NCI-H2029 (cell line): ENCODE data around the gene ARFGEF3.
"Not testable (repeated sequence)": the region's sequence is repeated elsewhere in the genome, so short reads cannot be mapped to it uniquely, and the experiment has no call there.

ENCODE experiments used
- DNase-seq: peaks from one replicate; lab custom pipeline; 2025; lab: John Stamatoyannopoulos, UW

Gene ARFGEF3, protein sequence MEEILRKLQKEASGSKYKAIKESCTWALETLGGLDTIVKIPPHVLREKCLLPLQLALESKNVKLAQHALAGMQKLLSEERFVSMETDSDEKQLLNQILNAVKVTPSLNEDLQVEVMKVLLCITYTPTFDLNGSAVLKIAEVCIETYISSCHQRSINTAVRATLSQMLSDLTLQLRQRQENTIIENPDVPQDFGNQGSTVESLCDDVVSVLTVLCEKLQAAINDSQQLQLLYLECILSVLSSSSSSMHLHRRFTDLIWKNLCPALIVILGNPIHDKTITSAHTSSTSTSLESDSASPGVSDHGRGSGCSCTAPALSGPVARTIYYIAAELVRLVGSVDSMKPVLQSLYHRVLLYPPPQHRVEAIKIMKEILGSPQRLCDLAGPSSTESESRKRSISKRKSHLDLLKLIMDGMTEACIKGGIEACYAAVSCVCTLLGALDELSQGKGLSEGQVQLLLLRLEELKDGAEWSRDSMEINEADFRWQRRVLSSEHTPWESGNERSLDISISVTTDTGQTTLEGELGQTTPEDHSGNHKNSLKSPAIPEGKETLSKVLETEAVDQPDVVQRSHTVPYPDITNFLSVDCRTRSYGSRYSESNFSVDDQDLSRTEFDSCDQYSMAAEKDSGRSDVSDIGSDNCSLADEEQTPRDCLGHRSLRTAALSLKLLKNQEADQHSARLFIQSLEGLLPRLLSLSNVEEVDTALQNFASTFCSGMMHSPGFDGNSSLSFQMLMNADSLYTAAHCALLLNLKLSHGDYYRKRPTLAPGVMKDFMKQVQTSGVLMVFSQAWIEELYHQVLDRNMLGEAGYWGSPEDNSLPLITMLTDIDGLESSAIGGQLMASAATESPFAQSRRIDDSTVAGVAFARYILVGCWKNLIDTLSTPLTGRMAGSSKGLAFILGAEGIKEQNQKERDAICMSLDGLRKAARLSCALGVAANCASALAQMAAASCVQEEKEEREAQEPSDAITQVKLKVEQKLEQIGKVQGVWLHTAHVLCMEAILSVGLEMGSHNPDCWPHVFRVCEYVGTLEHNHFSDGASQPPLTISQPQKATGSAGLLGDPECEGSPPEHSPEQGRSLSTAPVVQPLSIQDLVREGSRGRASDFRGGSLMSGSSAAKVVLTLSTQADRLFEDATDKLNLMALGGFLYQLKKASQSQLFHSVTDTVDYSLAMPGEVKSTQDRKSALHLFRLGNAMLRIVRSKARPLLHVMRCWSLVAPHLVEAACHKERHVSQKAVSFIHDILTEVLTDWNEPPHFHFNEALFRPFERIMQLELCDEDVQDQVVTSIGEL (N-terminal part only)

DNA sequence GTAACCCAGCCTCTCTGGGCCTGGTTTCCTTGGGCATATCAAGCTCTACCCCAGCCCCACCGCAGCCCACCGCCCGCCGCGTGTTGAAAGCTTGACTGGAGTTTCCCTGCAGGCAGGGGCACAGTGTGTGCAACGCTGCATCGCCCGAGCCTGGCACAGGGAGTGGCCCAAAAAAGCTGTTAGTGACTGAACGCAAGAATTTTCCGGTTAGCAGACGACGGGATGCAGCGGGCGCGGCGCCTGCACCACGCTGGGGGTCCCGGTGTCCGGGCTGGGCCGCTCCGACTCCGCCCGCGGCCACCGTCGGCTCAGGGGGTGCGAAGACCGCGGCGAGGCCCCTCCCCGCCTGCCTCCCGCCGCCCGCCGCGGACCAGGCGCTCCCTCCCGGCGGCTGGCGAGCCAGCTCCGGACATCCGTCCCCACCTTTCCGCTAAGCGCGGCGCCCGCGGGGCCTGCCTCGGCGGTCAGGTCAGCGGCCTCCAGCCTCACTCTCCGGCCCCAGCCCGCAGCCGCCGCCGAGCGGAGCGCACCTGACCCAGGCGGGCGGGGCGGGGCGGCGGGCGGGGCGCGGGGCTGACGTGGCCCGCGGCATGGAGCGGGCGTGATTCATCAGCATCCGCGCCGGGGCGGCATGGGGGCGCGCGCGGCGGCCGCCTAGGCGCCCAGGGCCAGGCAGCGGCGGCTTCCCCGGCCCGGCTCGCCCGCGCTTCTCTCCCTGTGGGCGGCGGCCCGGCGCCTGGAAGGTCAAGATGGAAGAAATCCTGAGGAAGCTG is at the start of gene ARFGEF3:
ARFGEF3 (plus strand) TSS at position 602 of the 773 bp plus-strand sequence; CDS start at position 750, 148 bp downstream.
- peak; percentile 10 for DNase-seq

DNA sequence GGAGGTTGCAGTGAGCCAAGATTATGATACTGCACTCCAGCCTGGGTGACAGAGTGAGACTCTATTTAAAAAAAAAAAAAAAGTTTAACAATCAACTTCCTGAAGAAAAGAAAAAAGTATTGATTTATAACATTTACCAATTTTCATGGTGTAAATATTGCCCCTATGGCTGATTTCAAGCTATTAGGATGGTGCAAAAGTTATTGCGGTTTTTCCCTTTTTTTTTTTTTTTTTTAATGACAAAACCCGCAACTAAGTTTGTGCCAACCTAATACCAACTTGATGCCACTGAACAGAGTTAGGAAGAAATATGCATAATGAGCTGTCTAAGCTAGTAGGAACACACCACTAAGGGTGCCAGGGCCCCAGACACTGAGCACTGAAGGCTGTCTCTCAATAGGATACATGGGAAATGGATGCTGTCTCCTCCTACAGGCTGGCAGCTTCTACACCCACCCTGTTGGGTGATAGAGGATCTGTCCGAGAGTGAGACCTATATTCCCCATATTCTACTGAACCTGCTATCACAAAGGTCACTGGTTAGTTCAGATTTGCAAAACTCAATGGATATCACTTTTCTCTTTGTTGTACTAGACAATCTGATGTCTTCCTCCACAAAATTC is 48.0 kb upstream of the ARFGEF3 start:
- no peak for DNase-seq

DNA sequence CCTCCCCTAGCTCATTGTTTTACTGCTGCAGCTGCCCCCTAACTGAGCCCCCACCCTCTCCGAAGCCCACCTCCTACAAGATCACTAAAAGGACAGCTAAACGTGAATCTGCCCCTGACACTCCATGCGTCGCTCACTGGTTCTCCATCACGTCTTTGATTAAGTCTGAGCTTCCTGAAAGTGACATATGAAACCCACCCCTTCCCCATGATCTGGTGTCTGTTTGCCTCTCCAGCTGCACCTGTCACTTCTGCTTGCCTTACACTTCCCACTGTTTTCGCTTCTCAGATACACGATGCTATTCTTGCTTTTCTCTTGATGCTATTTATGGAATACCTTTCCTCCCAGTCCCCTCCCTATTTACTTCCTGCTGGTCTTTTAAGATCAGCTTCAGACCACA is 46.5 kb upstream of the ARFGEF3 start:
- DNase-seq, result no peak

DNA sequence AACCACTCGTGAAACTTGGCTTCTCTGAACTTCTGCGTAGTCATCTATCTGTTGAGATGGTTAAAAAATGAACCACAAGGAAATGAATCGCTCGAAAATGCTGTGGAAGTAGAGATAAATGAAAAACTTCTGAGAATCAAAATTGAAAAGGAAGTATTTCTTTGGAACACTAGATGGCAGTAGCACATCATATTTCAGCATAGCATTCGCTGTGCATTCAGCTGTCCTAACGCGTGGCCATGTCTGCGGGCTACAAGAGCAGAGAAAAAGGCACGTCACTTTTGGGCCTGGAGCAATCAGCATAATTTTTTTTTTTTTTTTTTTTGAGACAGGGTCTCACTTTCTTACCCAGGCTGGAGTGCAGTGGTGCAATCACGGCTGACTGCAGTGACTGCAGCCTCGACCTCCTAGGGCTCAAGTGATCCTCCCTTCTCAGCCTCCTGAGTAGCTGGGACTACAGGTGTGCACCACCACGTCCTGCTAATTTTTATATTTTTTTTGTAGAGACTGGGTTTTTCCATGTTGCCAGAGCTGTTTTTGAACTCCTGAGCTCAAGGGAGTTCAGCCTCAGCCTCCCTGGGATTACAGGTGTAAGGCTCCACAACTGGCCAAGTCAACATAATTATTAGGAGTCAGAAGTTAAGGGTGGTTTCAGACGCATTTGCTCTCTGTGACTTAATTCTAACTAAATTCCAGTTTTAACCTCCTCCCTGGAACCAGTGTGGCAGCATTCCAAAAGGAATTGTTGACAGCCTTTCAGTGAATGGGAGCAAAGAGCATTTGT is 45.7 kb upstream of the ARFGEF3 start:
- DNase-seq, result peak; percentile 15

DNA sequence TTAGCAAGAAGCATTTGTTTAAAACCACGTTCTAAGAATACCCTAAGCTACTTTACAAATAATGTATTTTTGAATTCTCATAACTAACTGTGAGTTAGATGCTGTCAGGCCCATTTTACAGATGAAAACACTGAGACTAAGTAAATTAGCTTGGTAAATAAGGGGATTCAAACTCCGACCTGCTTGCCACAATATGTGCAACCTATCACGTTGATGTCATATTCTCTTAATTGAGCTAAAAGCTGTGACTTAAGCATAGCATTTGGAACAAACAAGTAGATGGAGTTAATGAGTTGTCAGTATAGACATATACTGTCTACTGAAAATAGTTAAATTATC is 45.1 kb upstream of the ARFGEF3 start:
- no peak for DNase-seq

DNA sequence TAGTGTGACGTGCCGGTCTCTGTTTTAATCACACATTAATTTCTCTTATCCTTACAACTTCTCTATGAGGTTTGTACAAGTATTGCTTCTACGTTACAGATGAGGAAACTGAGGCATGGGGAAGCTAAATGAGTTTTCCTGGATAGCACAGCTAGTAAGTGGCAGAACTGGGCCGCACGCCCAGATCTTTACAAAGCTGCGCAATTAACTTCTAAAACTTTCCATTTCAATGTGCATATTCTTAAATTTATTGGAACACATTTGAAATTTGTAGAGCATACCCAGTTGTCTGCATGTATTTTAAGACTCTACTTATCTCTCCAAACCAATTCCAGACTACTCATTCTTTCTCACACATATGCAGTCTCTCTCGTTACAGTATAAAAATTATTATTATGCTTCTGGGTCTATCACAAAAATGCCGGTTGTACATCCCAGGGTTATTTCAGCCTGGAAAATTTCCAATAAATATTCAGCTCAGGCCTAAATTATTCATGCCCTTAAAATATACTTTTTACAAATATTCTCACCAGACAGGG is 44.3 kb upstream of the ARFGEF3 start:
- DNase-seq, result no peak

DNA sequence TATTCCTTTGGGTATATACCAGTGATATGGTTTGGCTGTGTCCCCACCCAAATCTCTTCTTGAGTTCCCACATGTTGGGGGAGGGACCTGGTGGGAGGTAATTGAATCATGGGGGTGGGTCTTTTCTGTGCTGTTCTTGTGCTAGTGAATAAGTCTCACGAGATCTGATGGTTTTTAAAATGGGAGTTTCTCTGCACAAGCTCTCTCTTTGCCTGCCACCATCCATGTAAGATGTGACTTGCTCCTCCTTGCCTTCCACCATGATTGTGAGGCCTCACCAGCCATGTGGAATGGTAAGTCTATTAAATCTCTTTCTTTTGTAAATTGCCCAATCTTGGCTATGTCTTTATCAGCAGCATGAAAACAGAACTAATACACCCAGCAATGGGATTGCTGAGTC is 42.5 kb upstream of the ARFGEF3 start:
- DNase-seq, result not testable (repeated sequence)

DNA sequence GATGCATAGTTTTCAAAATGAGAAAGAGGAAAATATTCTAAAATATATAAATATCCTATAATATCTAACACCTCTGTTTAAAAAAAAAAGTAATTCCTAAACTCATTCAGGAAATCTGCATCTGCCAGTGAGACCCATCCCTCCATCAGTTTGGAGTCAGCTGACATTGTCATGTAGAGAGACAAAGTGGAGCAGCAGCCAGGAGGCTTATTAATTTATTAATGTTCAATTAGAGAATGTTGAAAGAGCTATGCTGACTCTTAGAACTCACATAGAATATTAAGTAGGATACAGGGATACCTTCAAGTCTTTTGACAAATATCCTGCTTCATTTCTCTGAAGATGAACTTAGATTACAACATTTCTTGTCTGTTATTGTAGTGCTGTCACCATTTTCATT is 41.8 kb upstream of the ARFGEF3 start:
- no peak for DNase-seq

DNA sequence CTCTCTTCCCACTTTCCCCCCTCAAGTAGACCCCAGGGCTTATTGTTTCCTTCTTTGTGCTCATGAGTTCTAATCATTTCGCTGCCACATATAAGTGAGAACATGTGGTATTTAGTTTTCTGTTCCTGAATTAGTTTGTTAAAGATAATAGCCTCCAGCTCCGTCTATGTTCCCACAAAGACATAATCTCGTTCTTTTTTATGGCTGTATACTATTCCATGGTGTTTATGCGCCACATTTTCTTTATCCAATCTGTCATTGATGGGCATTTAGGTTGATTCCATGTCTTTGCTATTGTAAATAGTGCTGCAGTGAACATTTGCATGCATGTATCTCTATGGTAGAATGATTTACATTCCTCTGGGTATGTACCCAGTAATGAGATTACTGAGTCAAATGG is 37.6 kb upstream of the ARFGEF3 start:
- DNase-seq, result no peak

DNA sequence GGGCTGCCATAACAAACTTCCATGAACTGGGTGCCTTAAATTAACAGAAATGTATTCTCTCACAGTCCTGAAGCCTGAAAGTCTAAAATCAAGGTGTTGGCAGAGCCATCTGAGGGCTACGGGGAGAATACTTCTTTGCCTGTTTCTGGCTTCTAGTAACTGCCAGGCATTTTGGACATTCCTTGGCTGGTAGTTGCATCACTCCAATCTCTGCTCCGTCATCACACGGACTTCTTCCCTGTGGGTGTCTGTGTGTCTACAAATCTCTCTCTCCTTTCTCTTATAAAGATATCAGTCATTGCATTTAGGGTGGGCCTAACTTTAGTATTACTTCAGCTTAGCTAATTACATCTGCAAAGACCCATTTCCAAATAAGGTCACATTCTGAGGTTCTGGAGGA is 33.6 kb upstream of the ARFGEF3 start:
- DNase-seq, result no peak

DNA sequence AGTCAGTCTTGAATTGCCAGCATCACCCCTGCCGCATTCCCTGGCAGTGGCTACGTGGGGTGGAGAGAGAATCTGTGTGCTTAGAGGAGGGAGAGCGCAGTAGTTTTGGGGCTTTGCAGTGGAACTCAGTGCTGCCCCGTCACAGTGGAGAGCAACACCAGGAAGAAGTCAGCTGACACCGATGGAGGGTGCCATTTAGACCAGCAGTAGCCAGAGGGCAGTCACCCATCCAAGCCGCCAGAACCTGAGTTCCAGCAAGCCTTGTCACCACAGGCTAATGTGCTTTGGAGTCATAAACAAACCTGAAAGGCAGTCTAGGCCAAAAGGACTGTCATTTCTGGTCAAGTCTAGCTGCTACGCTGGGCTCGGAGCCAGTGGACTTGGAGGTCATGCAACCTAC is 32.5 kb upstream of the ARFGEF3 start:
- DNase-seq, result no peak

DNA sequence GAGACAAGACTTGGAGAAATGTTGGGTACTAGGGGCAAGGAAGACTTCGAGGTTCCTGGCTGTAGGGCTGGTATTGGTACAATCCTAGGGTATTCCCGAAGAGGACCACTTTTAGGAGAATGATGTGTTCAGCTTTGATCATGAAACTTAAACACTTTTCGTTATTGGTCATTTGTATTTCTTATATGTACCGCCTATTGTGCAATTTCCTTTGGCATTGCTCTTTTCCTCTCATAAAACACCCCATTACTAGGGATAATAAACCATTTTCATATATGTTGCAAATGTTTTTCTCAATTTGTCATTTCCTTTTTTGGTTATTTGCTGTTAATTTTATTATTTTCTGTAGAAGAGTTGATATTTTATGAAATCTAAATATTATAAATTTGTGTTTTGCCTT is 18.9 kb upstream of the ARFGEF3 start:
- no peak for DNase-seq

DNA sequence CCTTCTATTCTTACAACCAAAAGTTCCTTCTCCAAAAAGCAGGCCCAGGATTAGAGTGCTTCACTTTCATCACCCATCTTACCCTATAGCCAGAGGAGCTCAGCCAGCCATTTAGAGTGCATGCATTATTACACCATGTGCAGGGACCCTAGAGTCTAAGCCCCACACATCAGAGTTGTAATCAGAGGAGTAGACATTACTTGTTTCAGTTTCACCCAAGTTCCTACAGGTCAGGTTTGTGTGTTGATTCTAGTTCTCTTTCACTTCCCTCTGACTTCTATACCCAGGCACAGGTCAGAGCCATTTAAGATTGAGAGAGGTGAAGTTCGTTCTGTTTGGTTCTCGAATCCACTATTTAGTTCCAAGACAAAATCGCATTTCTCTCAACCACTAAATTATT is 16.3 kb upstream of the ARFGEF3 start:
- no peak for DNase-seq

DNA sequence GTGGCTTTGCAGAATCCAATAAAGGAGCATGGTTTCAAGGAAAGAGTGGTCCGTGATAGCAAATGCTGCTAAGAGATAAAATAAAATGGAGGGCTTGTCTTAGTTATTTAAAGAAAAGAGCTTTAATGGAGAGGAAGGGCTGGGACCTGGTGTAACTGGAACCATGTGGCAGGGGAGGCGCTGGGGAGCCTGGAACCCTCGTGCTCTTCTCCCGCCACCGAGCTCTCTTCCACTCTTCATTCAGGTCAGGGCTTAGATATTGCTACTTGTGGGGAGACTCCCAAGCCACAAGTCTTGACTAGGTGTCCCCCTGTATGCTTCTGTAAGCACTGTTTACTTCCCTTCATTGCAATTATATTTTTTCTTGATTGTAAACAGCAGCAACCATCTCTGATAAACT is 15.2 kb upstream of the ARFGEF3 start:
- DNase-seq, result no peak

DNA sequence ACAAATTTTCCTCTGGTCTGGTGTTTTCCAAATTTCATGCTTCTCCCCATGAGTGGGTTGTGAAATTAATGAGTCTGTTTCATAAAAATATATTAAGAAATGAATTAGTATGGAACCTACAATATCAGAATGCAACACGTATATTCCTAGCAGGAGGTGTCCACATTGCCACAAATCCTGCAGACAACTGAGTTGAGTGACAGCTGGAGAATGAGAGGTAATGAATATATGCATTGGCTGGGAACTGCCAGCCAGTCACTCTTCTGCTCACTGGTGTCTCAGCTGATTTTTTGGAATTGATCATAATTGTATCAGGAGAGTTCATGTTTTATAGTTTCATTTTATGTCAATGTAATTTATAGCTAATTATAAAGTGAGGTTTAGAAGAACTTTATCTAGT is 6.3 kb upstream of the ARFGEF3 start:
- no peak for DNase-seq

DNA sequence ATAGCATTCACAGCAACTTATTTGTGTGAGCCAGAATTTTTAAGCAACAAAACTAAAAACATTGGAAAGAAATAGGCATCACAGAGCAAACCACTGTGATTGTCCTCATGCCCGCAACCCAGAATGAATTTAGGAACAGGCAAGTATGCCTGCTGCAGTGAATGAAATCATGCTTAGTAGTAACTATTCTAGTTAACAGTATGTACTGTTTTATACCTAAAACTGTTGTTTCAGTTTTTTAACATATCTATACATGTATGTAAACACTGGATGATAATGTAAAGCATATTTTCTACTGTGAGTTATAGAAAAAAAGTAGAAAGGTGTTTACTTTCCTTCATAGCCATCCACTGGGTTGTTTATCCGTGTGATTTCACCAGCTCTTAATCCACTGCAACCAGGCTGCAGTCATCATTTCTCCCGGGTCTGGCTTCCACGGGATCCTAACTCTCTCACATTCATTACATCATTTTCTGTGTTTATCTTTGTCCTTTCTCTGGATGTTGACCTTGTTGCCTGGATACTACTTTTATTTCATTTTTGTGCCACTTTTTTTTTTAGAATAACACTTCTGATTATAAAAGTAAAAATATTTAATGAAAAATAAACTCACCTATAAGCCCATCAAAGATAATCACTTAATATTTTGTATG is 3.6 kb upstream of the ARFGEF3 start:
- DNase-seq, result no peak

DNA sequence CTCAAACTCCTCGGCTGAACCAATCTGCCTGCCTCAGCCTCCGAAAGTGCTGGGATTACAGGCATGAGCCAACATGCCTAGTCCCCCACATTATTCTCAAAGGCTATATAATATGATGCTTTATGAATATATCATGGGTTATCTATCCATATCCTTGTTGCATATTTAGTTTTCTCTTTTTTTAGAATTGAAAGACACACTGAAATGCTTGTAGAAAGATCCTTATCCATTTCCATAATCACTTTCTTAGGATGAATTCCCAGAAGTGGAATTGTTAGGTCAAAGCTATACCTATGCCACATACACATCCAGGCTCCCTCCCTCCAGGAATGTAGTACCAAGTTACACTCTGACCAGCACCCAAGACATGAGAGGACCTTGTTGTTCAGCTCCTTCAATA is 2.5 kb upstream of the ARFGEF3 start:
- DNase-seq, result no peak

DNA sequence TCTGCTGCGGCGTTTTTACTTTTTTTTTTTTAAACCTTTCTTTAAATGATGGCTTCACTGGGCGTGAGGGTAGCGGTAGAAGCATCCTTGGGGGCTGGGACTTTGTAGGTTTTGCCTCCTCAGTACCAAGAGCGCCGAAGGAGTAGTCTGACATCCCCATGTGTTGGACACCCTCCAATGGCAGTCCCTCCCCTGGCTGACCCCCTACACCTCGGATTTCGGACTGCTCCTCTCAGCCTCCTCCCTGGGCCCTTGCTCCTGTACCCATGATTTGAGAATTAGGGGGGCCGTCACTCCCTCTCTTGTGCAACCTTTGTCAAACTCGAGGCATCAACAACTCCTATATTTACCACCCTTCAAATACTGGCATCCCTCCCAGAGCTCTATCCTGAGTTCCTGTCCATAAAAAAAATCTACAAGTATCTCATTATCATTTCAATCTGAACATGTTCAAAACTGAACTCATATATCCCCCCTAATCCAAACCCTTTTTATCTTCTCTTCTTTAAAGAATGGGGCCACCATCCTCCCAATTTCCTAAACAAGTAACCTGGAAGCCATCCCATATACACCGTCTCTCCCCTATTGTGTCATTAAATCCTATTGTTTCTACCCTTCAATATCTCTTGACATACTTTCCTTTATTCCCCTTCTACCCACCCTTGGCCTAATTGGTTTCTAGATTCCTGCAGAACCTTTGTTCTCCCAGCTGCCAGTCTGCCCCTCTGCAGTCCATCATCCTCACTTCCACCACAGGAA is 1.2 kb upstream of the ARFGEF3 start:
- no peak for DNase-seq

DNA sequence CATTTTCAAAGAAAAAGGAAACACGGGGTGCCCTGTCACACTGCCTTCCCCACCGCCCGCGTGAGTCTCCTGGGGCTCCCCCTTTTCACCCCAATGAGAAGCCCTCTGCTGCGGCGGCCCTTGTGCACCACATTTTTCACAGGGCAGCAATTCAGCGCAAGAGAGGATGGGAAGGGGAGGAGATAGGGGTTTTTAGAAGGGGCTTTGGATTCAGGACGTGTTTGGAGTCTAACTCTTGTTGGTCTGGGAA is 726 bp upstream of the ARFGEF3 start:
- DNase-seq, result no peak
